Ishikawa (cell line): ENCODE data around the gene LRP1-AS.

Experiments used
- CEBPB ChIP-seq: IDR thresholded peaks from 2 replicates; pipeline ENCODE4 v1.6.1; 2012
- CREB1 ChIP-seq: IDR thresholded peaks from 2 replicates; pipeline ENCODE4 v1.6.1; 2012; ENCODE audit warnings: low read depth
- EGR1 ChIP-seq: IDR thresholded peaks from 2 replicates; pipeline ENCODE4 v1.6.1; 2012
- EP300 ChIP-seq: IDR thresholded peaks from 2 replicates; pipeline ENCODE4 v1.6.1; 2012; ENCODE audit warnings: borderline replicate concordance
- FOXM1 ChIP-seq: IDR thresholded peaks from 2 replicates; pipeline ENCODE4 v1.6.1; 2012; ENCODE audit warnings: low read depth, borderline replicate concordance
- MAX ChIP-seq: IDR thresholded peaks from 2 replicates; pipeline ENCODE4 v1.6.1; 2012
- NFIC ChIP-seq: IDR thresholded peaks from 2 replicates; pipeline ENCODE4 v1.6.1; 2012
- TAF1 ChIP-seq: IDR thresholded peaks from 2 replicates; pipeline ENCODE4 v1.6.1; 2012; ENCODE audit warnings: low read depth, mild to moderate bottlenecking
- TCF12 ChIP-seq: IDR thresholded peaks from 2 replicates; pipeline ENCODE4 v1.6.1; 2012; ENCODE audit warnings: low read depth
- TEAD4 ChIP-seq: IDR thresholded peaks from 2 replicates; pipeline ENCODE4 v1.6.1; 2012
- USF1 ChIP-seq: IDR thresholded peaks from 2 replicates; pipeline ENCODE4 v1.6.1; 2012
- YY1 ChIP-seq: IDR thresholded peaks from 2 replicates; pipeline ENCODE4 v1.6.1; 2012; ENCODE audit warnings: low read depth
- ZBTB7A ChIP-seq: IDR thresholded peaks from 2 replicates; pipeline ENCODE4 v1.6.1; 2012; ENCODE audit warnings: low read depth
- TF ChIP-seq, protein P1 (sequence below): IDR thresholded peaks from 2 replicates; pipeline ENCODE4 v1.6.1; 2012; ENCODE audit warnings: low read depth, mild to moderate bottlenecking

Gene LRP1-AS

GRCh38 chr12:57105011-57105753 is 42.2 kb downstream of the LRP1-AS start:
- no peak for TF ChIP-seq TEAD4
- TF ChIP-seq MAX, result no peak
- TF ChIP-seq CEBPB, result no peak
- no peak for TF ChIP-seq FOXM1
- no peak for TF ChIP-seq TCF12
- TF ChIP-seq TAF1, result no peak
- TF ChIP-seq NFIC, result no peak
- no peak for TF ChIP-seq ZBTB7A
- no peak for TF ChIP-seq YY1

- no peak for TF ChIP-seq NFIC
- no peak for TF ChIP-seq EP300
- no peak for TF ChIP-seq TCF12
- no peak for TF ChIP-seq MAX
- no peak for TF ChIP-seq YY1
- TF ChIP-seq TAF1, result no peak
Observed at GRCh38 chr12:57104292-57104910, 43.0 kb downstream of the LRP1-AS start.

GRCh38 chr12:57103856-57104255 is 43.6 kb downstream of the LRP1-AS start:
- TF ChIP-seq USF1 (no peak), NFIC (no peak), TCF12 (no peak), EGR1 (no peak), CEBPB (no peak), FOXM1 (no peak), TEAD4 (no peak), TAF1 (no peak)
- TF ChIP-seq, protein P1, sequence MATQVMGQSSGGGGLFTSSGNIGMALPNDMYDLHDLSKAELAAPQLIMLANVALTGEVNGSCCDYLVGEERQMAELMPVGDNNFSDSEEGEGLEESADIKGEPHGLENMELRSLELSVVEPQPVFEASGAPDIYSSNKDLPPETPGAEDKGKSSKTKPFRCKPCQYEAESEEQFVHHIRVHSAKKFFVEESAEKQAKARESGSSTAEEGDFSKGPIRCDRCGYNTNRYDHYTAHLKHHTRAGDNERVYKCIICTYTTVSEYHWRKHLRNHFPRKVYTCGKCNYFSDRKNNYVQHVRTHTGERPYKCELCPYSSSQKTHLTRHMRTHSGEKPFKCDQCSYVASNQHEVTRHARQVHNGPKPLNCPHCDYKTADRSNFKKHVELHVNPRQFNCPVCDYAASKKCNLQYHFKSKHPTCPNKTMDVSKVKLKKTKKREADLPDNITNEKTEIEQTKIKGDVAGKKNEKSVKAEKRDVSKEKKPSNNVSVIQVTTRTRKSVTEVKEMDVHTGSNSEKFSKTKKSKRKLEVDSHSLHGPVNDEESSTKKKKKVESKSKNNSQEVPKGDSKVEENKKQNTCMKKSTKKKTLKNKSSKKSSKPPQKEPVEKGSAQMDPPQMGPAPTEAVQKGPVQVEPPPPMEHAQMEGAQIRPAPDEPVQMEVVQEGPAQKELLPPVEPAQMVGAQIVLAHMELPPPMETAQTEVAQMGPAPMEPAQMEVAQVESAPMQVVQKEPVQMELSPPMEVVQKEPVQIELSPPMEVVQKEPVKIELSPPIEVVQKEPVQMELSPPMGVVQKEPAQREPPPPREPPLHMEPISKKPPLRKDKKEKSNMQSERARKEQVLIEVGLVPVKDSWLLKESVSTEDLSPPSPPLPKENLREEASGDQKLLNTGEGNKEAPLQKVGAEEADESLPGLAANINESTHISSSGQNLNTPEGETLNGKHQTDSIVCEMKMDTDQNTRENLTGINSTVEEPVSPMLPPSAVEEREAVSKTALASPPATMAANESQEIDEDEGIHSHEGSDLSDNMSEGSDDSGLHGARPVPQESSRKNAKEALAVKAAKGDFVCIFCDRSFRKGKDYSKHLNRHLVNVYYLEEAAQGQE, result no peak

DNA sequence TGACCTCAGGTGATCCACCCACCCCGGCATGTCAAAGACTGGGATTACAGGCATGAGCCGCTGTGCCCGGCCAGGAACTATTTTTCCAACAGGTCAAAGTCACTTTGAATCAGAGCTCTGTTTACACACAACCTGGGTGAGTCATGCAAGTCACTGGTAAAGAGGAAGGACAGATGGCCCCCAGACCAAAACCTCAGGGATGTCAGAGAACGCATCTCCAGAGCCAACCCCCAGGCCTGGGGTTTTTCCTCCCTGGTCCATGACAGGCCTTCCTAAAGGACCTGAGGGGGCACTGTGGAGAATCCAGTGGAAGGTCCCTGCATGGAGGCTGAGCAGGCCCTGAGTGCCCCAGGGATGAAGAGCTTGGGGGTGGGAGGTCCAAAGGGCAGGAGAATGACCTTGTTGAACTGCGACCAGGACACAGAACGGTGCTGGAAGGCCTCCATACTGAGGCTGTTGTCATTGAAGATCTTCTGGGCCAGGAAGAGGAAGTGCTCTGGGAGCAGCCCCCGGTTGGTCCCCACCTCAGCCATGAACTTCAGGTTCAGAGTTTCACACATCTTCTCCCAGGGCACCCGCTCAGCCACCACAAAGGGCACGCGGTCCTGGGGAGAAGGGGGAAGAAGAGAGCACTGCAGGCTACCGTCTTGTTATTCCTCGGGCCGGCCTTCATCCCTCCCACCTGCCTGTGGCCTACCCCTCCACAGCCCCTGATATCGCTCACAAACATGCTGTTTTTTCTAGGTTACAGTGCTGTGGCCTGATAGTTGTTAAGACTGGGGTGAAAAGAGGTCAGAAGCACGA is 45.3 kb downstream of the LRP1-AS start:
- TF ChIP-seq USF1, result no peak

DNA sequence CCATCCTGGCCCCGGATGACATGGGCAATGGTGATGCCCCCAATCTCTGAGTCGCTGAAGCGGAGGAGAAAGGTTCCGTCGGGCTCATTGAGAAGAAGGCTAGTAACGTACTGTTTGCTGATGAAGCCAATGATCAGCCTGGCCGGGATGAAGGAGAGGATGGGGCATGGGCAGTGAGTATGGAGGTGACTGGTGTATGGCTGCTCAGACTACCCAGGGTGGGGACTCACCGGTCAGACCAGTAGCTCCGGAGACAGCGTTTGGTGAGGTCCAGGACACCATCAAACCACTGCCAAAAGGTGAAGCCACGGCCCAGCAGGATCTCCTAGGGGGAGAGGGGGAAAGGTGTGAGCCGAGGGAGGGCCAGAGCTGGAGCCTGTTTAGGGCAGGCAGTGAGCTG is 47.7 kb downstream of the LRP1-AS start:
- TF ChIP-seq ZBTB7A (no peak), FOXM1 (no peak), TAF1 (no peak), MAX (no peak), CREB1 (no peak), YY1 (no peak), CEBPB (no peak), USF1 (no peak), EP300 (no peak), EGR1 (no peak), TEAD4 (no peak), NFIC (no peak), TCF12 (no peak)
- TF ChIP-seq, protein P1, result no peak
